Measurements from ENCODE around the gene TMEM184A.

The TMEM184A gene

DNA sequence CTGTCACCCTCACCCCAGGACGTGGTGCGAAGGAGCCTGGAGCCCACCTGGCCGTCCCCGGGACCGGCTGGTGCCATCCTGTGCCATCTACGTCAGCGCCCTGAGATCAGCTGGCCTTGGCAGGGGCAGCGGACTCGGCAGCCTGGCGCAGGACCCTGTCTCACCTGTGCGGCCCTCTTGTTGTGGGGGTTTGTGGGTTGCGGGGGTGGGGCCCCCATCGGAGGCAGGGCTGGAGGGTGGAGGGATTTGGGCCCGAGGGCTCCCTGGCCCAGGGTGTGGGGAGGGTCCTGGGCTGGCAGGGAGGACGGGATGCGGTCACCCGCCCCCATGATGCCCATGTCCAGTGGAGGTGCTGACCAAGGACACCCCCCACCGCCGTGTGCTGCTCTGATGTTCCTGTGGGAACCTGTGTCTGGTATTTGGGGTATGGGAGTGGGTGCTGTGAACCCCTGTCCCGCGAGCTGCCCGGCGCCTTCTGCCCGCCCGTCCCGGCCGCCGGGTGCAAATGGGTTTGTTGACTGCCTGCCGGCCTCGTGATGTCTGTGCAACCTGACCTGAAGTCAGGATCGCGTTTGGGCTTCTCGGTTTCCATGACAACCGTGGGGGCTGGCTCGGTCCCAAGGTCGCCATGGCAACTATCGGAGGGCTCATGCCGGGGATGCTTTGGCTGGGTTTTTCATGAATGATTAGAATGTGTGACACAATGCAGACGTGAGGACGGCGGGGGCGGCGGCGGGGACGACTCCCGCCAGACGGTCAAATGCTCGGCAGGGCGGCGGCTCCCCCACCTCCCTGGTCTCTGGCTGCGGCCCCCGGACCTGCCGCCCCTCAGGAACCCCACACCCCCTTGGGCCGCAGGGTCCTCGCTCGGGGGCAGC, 18.2 kb downstream of the TMEM184A start:
- DNase-seq: no peak

DNA sequence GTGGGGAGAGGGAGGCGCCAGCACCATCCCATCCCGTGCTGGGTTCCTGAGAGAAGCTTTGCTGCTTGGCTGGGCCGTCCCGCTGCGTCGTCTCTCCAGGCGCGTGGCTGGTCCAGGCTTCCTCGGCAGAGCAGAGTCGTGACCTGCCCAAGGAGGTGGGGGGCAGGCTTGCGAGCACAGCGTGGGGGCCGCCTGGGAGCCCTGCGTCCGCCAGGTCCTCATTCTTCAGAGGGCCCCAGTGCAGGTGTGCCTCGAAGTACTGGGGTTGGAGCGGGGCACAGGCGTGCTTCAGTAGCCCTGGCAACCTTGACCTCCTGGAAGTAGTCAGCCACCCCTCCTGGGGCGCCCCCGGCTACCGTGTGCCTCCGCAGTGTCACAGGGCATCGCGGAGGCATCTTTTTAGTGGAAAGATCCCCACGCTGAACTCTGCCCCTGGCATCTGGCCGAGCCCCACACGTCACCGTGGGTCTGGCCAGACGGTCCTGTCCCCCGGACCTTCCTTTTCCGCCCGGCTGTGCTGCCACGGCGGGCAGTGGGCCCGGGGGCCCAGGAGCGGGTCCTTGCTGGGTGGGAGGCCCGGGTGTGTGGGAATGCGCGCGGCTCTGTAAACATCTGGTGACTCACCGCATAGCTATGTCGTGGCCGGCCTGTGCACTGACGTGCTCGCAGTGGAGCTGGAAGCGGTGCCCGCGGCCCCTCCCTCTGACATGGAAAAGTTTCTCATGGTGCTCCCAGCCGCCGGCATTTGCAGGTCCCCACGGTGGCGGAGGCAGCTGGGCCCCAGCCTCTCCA, 19.1 kb downstream of the TMEM184A start:
- no peak for DNase-seq

DNA sequence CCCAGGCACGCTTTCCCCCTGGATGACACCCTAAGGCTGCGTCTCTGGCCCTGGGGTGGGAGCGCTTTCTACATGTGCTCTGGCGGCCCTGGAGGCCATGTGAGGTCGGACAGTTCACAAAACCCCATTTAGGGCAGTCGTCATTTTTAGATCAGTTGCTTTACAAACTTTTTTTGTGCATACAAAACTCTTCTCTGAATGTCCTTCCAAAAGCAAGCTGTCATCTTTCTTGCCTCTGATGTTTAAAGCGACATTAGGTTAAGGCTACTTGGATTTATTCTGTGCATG, 19.6 kb downstream of the TMEM184A start:
- DNase-seq: no peak

GRCh38 chr7:1535701-1536454, 20.1 kb downstream of the TMEM184A start:
- DNase-seq: no peak

GRCh38 chr7:1535100-1535458, 20.9 kb downstream of the TMEM184A start:
- DNase-seq: no peak

DNA sequence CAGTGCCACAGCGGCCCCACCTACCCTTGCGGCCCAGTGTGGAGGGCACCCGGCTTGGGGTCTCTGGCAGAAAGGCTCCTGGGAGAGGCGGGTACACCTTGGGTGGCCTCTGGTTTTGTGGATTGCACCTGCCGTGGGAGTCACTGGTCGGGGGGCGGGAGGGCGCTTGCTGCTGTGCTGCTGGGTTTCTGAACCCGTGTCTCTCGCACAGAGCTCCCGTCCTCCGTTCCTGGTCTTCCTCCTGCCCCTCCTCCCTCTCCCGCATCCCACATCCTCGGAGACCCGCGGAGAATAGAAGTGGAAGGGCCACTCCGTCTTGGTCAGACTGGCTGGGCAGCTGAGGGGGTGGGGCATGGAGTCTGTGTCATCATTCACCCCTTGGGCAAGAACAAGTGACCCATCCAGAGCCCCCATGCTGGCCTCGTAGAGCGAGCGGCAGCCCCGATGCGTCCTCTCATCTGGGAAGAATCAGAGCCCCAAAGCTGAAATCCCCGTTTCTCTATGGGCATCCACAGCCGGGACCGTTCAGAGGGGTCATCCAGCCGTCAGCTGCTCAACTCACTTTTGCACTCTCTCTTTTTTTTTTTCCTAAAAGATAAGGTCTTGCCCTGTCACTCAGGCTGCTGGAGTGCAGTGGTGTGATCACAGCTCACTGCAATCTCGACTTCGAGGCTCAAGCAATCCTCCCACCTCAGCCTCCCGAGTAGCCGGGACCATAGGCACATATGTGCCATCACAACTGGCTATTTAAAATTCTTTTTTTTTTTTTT, 21.5 kb downstream of the TMEM184A start:
- no peak for DNase-seq

GRCh38 chr7:1533547-1534329, 22.3 kb downstream of the TMEM184A start:
- DNase-seq: no peak

DNA sequence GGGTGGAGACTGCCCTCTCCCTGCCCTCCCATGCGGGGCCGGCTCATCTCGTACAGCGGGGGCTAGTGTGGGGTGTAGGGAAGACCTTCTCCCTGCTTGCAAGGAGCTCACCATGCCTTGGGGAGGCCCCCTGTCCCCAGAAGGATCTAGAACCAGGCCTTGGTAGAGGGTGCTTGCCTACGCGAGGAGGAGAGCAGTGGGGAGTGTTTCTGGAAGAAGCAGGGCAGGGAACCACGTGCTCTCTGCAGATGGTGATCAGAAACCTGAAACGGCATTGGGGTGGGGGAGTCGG, 22.8 kb downstream of the TMEM184A start:
- no peak for DNase-seq

DNA sequence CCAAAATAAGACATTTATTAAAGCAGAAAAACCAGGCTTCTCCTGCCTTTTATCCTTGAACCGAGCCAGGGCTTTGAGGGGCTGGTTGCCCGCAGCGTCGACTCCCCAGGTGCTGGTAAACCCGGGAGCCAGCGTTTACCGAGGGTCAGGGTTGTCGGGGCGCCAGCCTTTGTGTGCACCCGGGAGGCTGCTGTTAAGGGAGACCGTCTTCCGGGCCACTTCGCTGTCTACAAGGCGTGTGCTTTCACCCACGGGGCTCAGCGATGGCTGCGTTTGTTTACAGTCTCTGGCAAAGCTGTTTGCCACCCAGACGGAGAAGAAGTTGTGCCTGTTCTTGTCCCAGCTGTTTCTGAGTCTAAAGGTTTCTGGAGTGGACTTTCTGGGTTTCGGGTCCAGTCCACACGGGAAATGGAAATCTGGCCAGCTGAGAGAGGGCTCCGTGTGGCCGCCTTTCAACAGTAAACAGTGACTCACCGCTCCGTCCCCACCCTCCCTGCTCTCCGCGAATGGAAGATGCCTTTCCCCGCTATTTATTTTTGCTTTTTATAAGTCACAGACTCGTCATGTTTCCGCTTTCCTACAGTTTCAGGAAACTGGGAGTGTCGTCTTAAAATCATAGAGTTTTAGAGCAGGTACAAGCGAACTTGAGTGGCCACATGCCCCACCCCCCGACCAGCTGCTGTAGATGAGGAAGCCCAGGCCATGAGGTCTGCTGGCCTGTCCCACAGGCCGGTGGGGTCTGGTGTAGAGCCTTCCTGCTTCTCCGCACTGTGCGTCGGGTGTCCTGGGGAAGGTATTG, 23.4 kb downstream of the TMEM184A start:
- no peak for DNase-seq

- no peak for DNase-seq
Measured at GRCh38 chr7:1531979-1532455, 24.0 kb downstream of the TMEM184A start.

DNA sequence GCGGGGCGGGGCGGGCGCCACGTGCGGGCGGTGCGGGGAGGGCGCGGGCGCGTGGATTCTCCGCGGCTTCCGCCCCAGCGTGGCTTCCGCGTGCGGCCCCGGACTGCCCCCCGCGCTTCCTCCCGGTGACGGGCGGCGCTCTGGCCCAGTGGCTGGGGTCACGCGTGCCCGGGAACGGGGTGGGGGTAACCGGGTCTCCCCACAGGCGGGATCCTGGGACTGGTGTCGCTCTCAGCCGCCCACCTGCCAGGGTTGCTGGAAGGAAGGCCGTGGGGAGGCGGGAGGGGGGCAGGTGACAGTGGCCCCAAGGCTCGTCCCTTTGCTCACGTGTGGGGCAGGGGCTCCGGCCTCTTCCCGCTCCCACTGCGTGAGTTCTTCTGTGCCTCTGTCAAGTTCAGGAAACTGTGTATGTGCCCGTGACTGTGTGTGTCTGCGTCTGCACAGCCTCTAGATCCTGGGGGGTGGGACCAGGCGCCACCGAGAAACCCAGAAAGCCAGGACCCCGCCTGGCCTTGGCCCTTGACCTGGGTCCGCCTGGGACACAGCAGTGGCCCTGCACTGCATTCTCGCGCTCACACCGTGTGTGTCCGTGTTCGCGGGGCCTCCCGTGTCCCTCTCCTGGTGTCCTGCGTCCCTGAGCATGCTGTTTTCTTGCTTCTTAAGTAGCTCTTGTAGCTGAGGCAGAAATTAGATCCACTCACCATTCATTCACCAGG, 24.6 kb downstream of the TMEM184A start:
- no peak for DNase-seq

- DNase-seq: no peak
Measured at GRCh38 chr7:1530946-1531262, 25.1 kb downstream of the TMEM184A start.

GRCh38 chr7:1529383-1530116, 26.5 kb downstream of the TMEM184A start:
- DNase-seq: no peak

DNA sequence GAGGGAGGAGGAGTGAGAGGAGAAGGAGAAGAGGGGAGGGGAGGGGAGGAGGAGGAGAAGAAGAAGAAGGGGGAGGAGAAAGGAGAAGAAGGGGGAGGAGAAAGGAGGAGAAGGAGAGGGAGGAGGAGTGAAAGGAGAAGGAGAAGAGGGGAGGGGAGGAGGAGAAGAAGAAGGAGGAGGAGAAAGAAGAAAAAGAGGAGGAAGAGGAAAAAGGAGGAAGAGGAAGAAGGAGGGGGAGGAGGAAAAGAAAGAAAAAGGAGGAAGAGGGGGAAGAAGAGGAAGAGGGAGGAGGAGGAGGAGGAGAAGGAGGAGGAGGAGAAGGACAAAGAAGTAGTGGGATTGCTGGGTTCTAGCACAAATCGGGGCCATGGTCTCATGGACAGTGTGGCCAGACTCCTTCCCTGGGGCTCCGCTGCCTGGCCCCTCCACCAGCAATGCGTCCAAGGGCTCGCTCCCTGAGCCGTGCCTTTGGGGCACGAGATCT, 29.7 kb downstream of the TMEM184A start:
- no peak for DNase-seq

DNA sequence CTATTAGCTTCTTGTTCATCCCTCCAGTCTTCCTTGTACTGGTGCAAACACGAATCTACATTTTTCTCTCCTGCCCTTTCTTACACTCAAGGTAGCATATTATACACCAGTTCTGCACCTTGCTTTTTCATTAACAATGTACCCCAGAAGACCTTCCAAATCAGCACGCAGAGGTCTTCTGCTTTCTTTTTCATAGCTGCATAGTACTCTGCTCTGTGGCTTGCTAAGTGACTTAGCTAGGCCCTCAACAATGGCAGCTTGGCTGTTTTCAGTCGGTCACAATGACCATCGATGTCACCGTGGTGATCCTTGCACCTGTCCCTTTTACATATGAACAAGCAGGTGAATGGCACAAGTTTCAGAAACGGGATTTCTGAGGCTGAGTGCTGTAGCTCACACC, 30.6 kb downstream of the TMEM184A start:
- no peak for DNase-seq

DNA sequence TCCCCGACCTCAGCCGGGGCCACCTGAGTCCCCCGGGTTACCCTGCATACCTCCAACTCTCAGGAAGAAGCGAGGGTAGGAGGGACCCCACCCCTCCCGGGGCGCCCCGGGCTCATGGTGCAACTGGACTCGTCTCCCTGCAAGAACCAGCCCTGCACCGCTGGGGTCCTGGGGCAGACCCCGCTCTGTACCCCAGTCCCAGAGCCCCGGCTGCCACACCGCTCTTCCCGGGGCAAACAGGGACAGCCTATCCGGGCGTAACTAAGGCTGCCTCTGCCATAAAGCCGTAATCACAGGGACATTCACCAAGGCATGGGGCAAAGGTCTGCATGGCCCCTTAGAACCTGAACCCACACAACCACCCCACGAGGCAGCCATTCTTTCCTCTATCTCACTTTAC, 32.2 kb downstream of the TMEM184A start:
- no peak for DNase-seq

DNA sequence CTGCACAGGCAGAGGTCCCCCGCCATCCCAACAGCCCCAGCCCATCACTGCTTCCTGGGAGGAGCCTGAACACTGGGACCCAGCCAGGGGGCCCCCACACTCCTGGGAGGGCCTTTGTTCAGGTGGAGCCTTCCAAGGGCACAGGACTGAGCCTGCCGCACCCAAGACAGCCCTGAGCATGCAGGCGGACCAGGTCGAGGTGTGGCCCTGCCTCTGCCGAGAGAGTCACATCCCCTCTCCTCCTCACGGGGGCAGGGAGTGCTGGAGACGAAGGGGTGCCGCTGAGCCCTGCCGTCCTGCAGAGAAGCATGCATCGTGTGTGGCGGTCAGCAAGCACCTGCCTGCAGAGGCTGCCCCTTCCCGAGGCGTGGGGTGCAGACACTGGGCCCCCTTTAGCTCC, 32.8 kb downstream of the TMEM184A start:
- no peak for DNase-seq

DNA sequence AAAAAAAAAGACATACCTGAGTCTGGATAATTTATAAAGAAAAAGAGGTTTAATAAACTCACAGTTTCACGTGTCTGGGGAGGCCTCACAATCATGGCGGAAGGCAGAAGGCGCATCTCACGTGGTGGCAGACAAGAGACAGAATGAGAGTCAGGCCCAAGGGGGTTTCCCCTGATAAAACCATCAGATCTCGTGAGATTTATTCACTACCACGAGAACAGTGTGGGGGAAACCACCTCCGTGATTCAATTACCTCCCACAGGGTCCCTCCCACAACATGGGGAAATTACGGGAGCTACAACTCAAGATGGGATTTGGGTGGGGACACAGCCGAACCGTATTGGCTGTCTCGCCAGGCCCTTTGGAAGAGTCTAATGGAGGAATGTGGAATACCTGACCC, 34.5 kb downstream of the TMEM184A start:
- DNase-seq: no peak

DNA sequence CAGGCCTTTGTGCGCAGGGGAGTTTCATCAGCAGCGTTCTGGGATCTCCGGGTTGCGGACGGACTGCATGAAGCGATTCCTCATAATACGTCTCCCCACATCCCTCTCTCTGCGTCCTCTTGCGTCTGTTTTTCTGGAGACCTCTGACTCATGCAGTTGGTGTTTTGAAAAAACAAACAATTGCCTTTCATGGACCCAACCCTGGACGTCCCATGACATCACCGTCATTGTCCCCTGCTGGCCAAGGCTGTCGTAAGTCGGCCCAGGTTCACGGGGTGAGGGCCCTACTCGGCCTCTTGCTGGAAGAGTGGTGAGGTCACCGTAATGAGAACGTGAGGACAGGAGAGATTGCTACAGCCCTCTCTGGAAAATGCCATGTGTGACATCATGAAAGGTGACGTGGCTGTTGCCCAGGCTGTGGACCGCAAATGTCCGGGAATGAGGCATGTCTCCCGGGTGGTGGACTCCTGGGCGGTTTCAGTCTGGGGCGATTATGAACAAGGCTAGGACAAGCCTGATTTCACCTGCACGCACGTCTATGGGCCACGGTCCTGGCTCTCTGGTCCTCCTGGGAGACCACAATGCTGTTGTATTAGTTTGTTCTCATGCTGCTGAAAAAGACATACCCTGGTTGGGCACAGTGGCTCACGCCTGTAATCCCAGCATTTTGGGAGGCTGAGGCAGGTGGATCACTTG, 35.3 kb downstream of the TMEM184A start:
- no peak for DNase-seq

Measured in NCI-H1092 (cell line).